KMS-11 (cell line): ENCODE measurements around the gene KCP.
"Not testable (repeated sequence)": the region's sequence is repeated elsewhere in the genome, so short reads cannot be mapped to it uniquely, and the experiment has no call there.

ENCODE experiments used
- H2AFZ ChIP-seq: fragments of 200-600 bp; sonication (generic); 2 replicates; pipeline ENCODE4 v1.6.1; 2016; ENCODE audit warnings: antibody characterized with exemption, mixed run types, low read depth
- H3K27ac ChIP-seq: fragments of 200-600 bp; sonication (generic); 2 replicates; pipeline ENCODE4 v1.6.1; 2016; ENCODE audit warnings: mild to moderate bottlenecking, mixed run types
- H3K27me3 ChIP-seq: fragments of 200-600 bp; sonication (generic); 2 replicates; pipeline ENCODE4 v1.6.1; 2017; ENCODE audit warnings: mild to moderate bottlenecking, low read depth, mixed run types, moderate library complexity; ENCODE audit not compliant: insufficient read depth
- H3K36me3 ChIP-seq: fragments of 200-600 bp; sonication (generic); 2 replicates; pipeline ENCODE4 v1.6.1; 2017; ENCODE audit warnings: mild to moderate bottlenecking, mixed run types; ENCODE audit not compliant: insufficient read depth
- H3K4me1 ChIP-seq: fragments of 200-600 bp; sonication (generic); 2 replicates; pipeline ENCODE4 v1.6.1; 2016; ENCODE audit warnings: mild to moderate bottlenecking, low read depth, mixed run types; ENCODE audit not compliant: poor library complexity, severe bottlenecking
- H3K4me2 ChIP-seq: fragments of 200-600 bp; sonication (generic); 2 replicates; pipeline ENCODE4 v1.7.0; 2016; ENCODE audit warnings: mild to moderate bottlenecking, mixed run types
- H3K4me3 ChIP-seq: fragments of 200-600 bp; sonication (generic); IDR thresholded peaks from 2 replicates; pipeline ENCODE4 v1.6.1; 2017; ENCODE audit warnings: low read depth, low read length, mixed read lengths; ENCODE audit not compliant: insufficient read depth
- H3K79me2 ChIP-seq: fragments of 200-600 bp; sonication (generic); 2 replicates; pipeline ENCODE4 v1.6.1; 2016; ENCODE audit warnings: low read depth, mixed run types; ENCODE audit not compliant: insufficient read depth
- H3K9ac ChIP-seq: fragments of 200-600 bp; sonication (generic); 2 replicates; pipeline ENCODE4 v1.6.1; 2016; ENCODE audit warnings: mild to moderate bottlenecking, mixed run types
- H4K20me1 ChIP-seq: fragments of 200-600 bp; sonication (generic); 2 replicates; pipeline ENCODE4 v1.6.1; 2016; ENCODE audit warnings: mild to moderate bottlenecking, mixed run types; ENCODE audit not compliant: insufficient read depth
- CTCF ChIP-seq: fragments of 200-600 bp; sonication (generic); conservative IDR thresholded peaks from 2 replicates; pipeline ENCODE4 v1.6.1; 2017; ENCODE audit warnings: low read depth, mild to moderate bottlenecking, antibody characterized with exemption, low read length, moderate library complexity, mixed read lengths

Gene KCP

DNA sequence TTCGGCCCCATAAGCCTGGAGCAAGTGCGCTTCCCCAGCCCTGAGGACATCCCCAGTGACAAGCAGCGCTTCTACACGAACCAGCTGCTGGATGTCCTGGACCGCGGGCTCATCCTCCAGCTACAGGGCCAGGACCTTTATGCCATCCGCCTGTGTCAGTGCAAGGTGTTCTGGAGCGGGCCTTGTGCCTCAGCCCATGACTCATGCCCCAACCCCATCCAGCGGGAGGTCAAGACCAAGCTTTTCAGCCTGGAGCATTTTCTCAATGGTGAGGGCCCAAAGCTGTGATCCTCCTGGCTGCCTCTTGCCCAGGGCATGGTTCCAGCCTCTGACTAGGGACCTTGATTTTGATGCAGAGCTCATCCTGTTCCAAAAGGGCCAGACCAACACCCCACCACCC is 37.3 kb upstream of the KCP start:
- no peaks in the 10 kb centered on the region for H4K20me1 ChIP-seq
- H3K4me3 ChIP-seq = no peak overlapping the region
- H2AFZ ChIP-seq = no peak overlapping the region
- TF ChIP-seq CTCF = no peak
- no peak overlapping the region for H3K27ac ChIP-seq
- no peaks in the 10 kb centered on the region for H3K27me3 ChIP-seq
- no peak overlapping the region for H3K9ac ChIP-seq
- no peaks in the 10 kb centered on the region for H3K79me2 ChIP-seq
- no peak overlapping the region for H3K4me2 ChIP-seq
- no peaks in the 10 kb centered on the region for H3K36me3 ChIP-seq
- no peaks in the 10 kb centered on the region for H3K4me1 ChIP-seq

DNA sequence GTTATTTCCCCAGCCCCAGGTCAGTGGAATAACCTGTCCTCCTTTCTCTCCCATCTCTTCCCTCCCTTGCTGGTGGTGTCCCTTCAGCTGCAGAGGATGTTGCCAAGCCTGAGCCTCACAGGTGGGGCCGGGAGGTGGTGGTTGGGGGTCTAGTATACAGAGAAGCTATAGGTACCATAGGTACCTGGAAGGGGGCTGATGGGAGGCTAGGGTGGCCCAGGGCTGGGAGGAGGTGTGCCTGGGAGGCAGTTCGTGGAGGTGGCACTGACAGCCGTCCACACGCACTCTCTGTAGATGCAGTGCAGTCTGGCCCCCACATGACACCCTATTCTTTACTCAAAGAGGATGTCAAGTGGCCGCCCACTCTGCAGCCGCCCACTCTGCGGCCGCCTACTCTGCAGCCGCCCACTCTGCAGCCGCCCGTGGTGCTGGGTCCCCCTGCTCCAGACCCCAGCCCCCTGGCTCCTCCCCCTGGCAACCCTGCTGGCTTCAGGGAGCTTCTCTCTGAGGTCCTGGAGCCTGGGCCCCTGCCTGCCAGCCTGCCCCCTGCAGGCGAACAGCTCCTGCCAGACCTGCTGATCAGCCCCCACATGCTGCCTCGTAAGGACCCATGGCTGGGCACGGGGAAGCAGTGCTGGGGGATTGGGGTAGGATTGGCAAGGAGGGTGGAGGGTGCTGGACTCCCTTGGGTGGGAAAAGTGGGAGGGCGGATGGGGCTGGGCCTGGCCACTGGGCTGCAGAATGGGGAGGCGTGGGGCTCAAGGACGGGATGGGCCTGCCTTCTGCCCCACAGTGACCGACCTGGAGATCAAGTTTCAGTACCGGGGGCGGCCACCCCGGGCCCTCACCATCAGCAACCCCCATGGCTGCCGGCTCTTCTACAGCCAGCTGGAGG is 36.7 kb upstream of the KCP start:
- Histone ChIP-seq H3K4me3 (no peak overlapping the region), H3K79me2 (no peaks in the 10 kb centered on the region), H3K9ac (no peak overlapping the region), H3K27me3 (no peaks in the 10 kb centered on the region), H3K4me2 (no peak overlapping the region), H3K4me1 (no peaks in the 10 kb centered on the region), H3K27ac (no peak overlapping the region), H2AFZ (no peak overlapping the region), H3K36me3 (no peaks in the 10 kb centered on the region), H4K20me1 (no peaks in the 10 kb centered on the region)
- peak; percentile 48 for TF ChIP-seq CTCF

DNA sequence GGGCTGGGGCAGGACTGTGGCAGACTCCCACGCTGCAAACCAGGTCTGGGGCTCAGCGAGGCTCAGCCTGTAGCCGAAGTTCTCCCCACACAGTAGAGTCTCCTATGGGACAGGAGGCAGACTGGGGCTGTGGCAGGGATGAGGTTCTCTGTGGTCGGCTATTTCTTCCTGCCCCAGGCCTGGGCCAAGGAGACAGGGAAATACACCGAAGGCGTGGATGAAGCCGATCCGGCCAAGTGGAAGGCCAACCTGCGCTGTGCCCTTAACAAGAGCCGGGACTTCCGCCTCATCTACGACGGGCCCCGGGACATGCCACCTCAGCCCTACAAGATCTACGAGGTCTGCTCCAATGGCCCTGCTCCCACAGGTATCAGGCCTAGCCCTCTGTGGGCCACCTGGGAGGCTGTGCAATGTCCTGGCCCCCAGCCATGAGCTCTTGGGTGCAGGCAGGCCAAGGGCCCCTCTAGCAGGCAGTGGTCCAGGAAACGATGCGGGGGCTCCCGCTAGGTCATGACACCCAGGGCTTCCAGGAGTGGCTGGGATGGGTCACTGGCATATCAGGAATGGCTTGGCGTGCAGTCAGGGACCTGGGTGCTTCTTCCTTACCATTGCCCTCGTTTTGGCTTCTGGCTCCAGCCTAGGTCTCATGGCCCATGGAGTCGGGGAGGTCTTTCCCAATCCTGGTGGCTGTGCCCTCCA is 35.3 kb upstream of the KCP start:
- no peak overlapping the region for H3K9ac ChIP-seq
- no peaks in the 10 kb centered on the region for H3K27me3 ChIP-seq
- H3K79me2 ChIP-seq = no peaks in the 10 kb centered on the region
- no peak overlapping the region for H2AFZ ChIP-seq
- no peaks in the 10 kb centered on the region for H3K36me3 ChIP-seq
- TF ChIP-seq CTCF = no peak
- peaks cover 13% of the 10 kb centered on the region for H3K4me1 ChIP-seq
- no peak overlapping the region for H3K4me2 ChIP-seq
- H4K20me1 ChIP-seq = no peaks in the 10 kb centered on the region
- no peak overlapping the region for H3K4me3 ChIP-seq
- H3K27ac ChIP-seq = no peak overlapping the region

- Histone ChIP-seq H3K4me2 (no peak overlapping the region), H3K79me2 (no peaks in the 10 kb centered on the region), H3K36me3 (no peaks in the 10 kb centered on the region), H3K4me1 (peaks cover 23% of the 10 kb centered on the region), H3K4me3 (no peak overlapping the region), H4K20me1 (no peaks in the 10 kb centered on the region), H3K27ac (no peak overlapping the region), H3K27me3 (no peaks in the 10 kb centered on the region), H2AFZ (no peak overlapping the region), H3K9ac (no peak overlapping the region)
- TF ChIP-seq CTCF = no peak
These were observed 34.2 kb upstream of the KCP start for GRCh38 chr7:128944487-128945236.

DNA sequence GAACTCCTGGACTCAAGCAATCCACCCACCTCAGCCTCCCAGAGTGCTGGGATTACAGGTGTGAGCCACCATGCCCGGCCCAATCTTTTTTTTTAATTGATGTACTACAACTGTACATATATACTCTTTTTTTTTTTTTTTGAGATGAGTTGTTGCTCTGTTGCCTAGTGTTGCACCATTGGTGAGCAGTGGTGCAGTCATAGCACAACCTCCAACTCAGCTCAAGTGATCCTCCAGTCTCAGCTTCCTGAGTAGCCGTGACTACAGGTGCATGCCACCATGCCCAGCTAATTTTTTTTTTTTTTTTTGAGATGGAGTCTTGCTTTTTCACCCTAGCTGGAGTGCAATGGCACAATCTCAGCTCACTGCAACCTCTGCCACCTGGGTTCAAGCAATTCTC is 32.7 kb upstream of the KCP start:
- peaks cover 30% of the 10 kb centered on the region for H3K4me1 ChIP-seq
- H3K79me2 ChIP-seq, H3K4me2 ChIP-seq, H3K27me3 ChIP-seq, H2AFZ ChIP-seq, H3K4me3 ChIP-seq, H4K20me1 ChIP-seq, H3K36me3 ChIP-seq, H3K27ac ChIP-seq, H3K9ac ChIP-seq: not testable (repeated sequence)
